Heart right ventricle (tissue), 16 donors: ENCODE data around the gene TAF1D. TPM values are rescaled to one million over a fixed set of nuclear protein-coding genes. Genes with fewer than 3 reads are reported as not detected.
A peak's percentile ranks its signal among the peaks of the same experiment; 100 is the strongest.

Experiments
- ATAC-seq, 8 donors: fragments of 200-7000 bp; cut with Tn5 transposase; one replicate each; pipeline ENCODE4 v1.9.1; 2020; ENCODE audit warnings: mild to moderate bottlenecking in 8 of 8, moderate library complexity in 8 of 8, moderate number of reproducible peaks in 1 of 8
- DNase-seq, 2 donors: peaks; one replicate each; pipeline ENCODE4 v3.0.0-alpha.2; 2020
- H3K27ac ChIP-seq, 10 donors: fragments of 200-600 bp; sonication (generic) in 2 of 10; one replicate each; pipeline versions ENCODE4 v1.5.0 to v1.8.0; 2020 to 2022; ENCODE audit warnings: mild to moderate bottlenecking in 3 of 10
- H3K27me3 ChIP-seq, 7 donors: fragments of 200-600 bp; one replicate each; pipeline ENCODE4 v1.8.0; 2021 to 2022; ENCODE audit warnings: mild to moderate bottlenecking in 2 of 7
- H3K36me3 ChIP-seq, 9 donors: fragments of 200-600 bp; sonication (generic) in 1 of 9; one replicate each; pipeline versions ENCODE4 v1.5.0 to v1.8.0; 2020 to 2022; ENCODE audit warnings: mild to moderate bottlenecking in 2 of 9
- H3K4me1 ChIP-seq, 9 donors: fragments of 200-600 bp; sonication (generic) in 1 of 9; one replicate each; pipeline versions ENCODE4 v1.5.0 to v1.8.0; 2020 to 2022; ENCODE audit warnings: mild to moderate bottlenecking in 4 of 9
- H3K4me3 ChIP-seq, 10 donors: fragments of 200-600 bp; sonication (generic) in 2 of 10; one replicate each; pipeline versions ENCODE4 v1.5.0 to v1.8.0; 2020 to 2022; ENCODE audit warnings: mild to moderate bottlenecking in 7 of 10, moderate library complexity in 2 of 10
- H3K9me3 ChIP-seq, 11 donors: fragments of 200-600 bp in 10 of 11; sonication (generic) in 2 of 11; one replicate each; pipeline versions ENCODE4 v1.5.0 to v1.8.0; 2013 to 2022; ENCODE audit warnings: mild to moderate bottlenecking in 2 of 11, control low read depth in 1 of 11, moderate library complexity in 1 of 11
- WGBS, 2 donors: extraction: QIAGEN DNeasy Blood & Tissue Kit; methylation state at CpG; one replicate each; pipeline ENCODE4 v1.1.7; 2013; ENCODE audit warnings: inconsistent platforms in 1 of 2; 5-methylcytosine and 5-hydroxymethylcytosine counted together
- intact Hi-C, 10 donors: fragments of 100-400 bp; cut with DNase I; formaldehyde crosslinking; loops; one replicate each; pipeline versions ENCODE4 v1.11.1 to v1.14.2; 2022
- microRNA-seq, 2 donors: library from miRNA; unstranded; fragments of <30 nt; microRNA quantifications; one replicate each; pipeline ENCODE4 v1.2.0, GENCODE V29; 2021
- polyA plus RNA-seq, 2 donors: library from polyadenylated mRNA; stranded (reverse); fragments of 200-250 nt; gene quantifications; one replicate each; pipeline ENCODE4 v1.2.3, GENCODE V29; 2013
- total RNA-seq, 10 donors: library from RNA; stranded (reverse); fragmentation: NEBNext Ultra II Directional in 3 of 10; extraction: Animal tissue kit (Norgen Biotek cat#: 25700) in 3 of 10; gene quantifications; one replicate each; pipeline versions ENCODE4 v1.2.1 to v1.2.4, GENCODE V29; 2021 to 2023
- TF ChIP-seq, protein P1 (sequence below), 9 donors: fragments of 200-600 bp; sonication (generic) in 2 of 9; IDR thresholded peaks; one replicate each; pipeline versions ENCODE4 v1.5.0 to v1.8.0; 2021 to 2022; ENCODE audit warnings: antibody characterized with exemption in 9 of 9, mild to moderate bottlenecking in 5 of 9, moderate library complexity in 1 of 9
- donor health status: Arrhythmogenic right ventricular cardiomyopathy.
- donor health status: ischemic (EF 13 %, LVEDD 7.1; RV severe dilation, severe dysfunction).
- donor health status: healthy with polysubstance abuse.
- donor health status: DM: no; HTN: yes; CAD: no.
- donor health status: DM: no; HTN: no; CAD: no.
- donor health status: ischemic (EF 25% LVEDD 6.9; RV normal size, moderate dysfunction).
- donor health status: ischemic (EF 25% LVEDD 5.7; RV mildly dilated, moderate dysfunction).
- donor health status: healthy.
- donor health status: DM: yes; HTN: yes; CAD: no.
- donor health status: Ischemic cardiomyopathy.
- donor health status: ischemic (EF 35%, LVEDD 5.7; RV mildly dilated, moderate dysfunction).
- donor health status: nonischemic (EF 11% LVEDD 7.7; RV severe dilation, severe dysfunction).
- donor health status: DM: yes; HTN: yes; CAD: no.
- donor health status: PGD.
- donor health status: ischemic (EF 29% LVEDD 5.4; RV normal size, mild dysfunction).
- donor health status: nonischemic (EF 23%, LVEDD 6.1; RV moderate dilation, normal function).

TAF1D gene
- total and polyA plus RNA-seq, 12 donors = 24.0 to 114 (median 33.5) TPM

DNA sequence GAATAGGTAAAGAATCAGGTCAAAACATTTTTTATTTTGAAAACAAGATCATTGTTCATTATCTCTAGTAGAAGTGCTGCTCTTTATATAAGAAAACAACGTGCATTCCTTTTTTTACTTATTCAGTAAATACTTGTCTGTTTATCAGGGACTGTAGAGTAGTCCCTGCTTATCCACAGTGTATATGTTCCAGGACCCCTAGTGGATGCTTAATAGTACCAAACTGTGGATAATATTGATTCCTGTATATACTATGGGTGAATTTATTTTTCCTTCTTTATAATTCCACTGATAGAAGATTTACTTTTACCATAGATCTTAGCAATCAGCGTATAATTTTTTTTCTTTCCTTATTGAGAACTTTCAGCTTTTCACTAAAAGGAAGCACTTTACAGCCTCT lies 47.2 kb downstream of the TAF1D start:
- Histone ChIP-seq H3K27me3 (no peaks in the 10 kb centered on the region), H3K9me3 (no peaks in the 10 kb centered on the region), H3K36me3 (peaks cover 0 to 98% (median 49%) of the 10 kb centered on the region in 9 donors), H3K4me3 (no peak overlapping the region), H3K27ac (no peak overlapping the region), H3K4me1 (no peaks in the 10 kb centered on the region)
- no peak for DNase-seq
- no peak for ATAC-seq
- WGBS, 2 donors = 96 to 97% methylated on average over 2 of the region's 2 CpGs
- intact Hi-C loops = no loop called here
- TF ChIP-seq, protein P1, sequence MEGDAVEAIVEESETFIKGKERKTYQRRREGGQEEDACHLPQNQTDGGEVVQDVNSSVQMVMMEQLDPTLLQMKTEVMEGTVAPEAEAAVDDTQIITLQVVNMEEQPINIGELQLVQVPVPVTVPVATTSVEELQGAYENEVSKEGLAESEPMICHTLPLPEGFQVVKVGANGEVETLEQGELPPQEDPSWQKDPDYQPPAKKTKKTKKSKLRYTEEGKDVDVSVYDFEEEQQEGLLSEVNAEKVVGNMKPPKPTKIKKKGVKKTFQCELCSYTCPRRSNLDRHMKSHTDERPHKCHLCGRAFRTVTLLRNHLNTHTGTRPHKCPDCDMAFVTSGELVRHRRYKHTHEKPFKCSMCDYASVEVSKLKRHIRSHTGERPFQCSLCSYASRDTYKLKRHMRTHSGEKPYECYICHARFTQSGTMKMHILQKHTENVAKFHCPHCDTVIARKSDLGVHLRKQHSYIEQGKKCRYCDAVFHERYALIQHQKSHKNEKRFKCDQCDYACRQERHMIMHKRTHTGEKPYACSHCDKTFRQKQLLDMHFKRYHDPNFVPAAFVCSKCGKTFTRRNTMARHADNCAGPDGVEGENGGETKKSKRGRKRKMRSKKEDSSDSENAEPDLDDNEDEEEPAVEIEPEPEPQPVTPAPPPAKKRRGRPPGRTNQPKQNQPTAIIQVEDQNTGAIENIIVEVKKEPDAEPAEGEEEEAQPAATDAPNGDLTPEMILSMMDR (IDR thresholded peaks at IDR 0.05) = no peak

GRCh38 chr11:93689240-93689639 lies 52.1 kb downstream of the TAF1D start:
- intact Hi-C loops = no loop called here
- peak overlapping the region in 1 of 10 donors; percentile 61 for H3K27ac ChIP-seq
- H3K4me3 ChIP-seq = no peak overlapping the region
- H3K4me1 ChIP-seq = no peaks in the 10 kb centered on the region
- 72 to 77% methylated on average over 2 of the region's 2 CpGs for WGBS, 2 donors
- no peaks in the 10 kb centered on the region for H3K9me3 ChIP-seq
- peaks cover 0 to 98% (median 44%) of the 10 kb centered on the region in 9 donors for H3K36me3 ChIP-seq
- no peak for DNase-seq
- TF ChIP-seq, protein P1 (IDR thresholded peaks at IDR 0.05) = no peak
- no peak for ATAC-seq
- H3K27me3 ChIP-seq = no peaks in the 10 kb centered on the region

DNA sequence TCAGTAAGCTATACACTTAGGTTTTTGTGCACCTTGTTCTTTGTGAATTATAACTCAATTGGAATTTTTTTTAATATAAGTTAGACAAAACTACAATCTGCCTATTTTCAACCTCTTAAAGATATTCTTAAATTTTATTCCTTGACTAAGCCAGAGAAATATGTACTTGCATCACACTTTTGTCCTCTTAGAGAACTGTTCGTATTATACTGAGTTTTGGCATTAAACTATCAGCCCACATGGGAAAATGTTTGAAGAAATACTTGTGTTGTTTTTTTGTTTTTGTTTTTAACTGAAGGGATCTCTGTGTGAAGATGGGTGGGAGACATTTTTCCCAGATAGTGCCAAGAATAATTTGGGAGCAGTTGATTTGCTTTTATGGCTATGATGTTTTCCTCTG lies 54.5 kb downstream of the TAF1D start:
- DNase-seq (no peak), ATAC-seq (peak in 2 of 8 donors; percentile 62 to 80)
- TF ChIP-seq, protein P1 (IDR thresholded peaks at IDR 0.05) = no peak
- no peaks in the 10 kb centered on the region for H3K4me1 ChIP-seq
- H3K27me3 ChIP-seq = no peaks in the 10 kb centered on the region
- H3K36me3 ChIP-seq = peaks cover 0 to 100% (median 47%) of the 10 kb centered on the region in 9 donors
- intact Hi-C loops = no loop called here
- no peak overlapping the region for H3K4me3 ChIP-seq
- no peaks in the 10 kb centered on the region for H3K9me3 ChIP-seq
- peak overlapping the region in 1 of 10 donors; percentile 52 for H3K27ac ChIP-seq
- 61 to 70% methylated on average over 1 of the region's 1 CpG for WGBS, 2 donors

DNA sequence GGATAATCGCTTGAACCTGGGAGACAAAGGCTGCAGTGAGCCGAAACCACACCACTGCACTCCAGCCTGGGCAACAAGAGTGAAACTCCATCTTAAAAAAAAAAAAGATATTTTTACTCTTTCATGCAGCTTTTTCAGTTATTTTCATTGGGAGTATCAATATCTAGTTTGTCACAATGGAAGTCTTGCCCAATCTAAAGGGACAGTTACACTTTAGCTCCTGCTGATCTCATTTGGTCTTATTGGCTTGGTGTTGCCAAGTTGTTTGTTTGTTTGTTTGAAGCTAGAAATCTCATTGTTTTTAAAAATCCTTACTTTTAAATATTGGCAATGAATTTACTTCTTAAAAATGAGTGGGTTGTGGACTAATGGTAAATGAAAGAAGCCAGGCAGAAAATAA lies 55.1 kb downstream of the TAF1D start:
- DNase-seq (no peak), ATAC-seq (no peak)
- Histone ChIP-seq H3K27ac (peak overlapping the region in 1 of 10 donors; percentile 52), H3K27me3 (no peaks in the 10 kb centered on the region), H3K4me1 (no peaks in the 10 kb centered on the region), H3K4me3 (no peak overlapping the region), H3K9me3 (no peaks in the 10 kb centered on the region), H3K36me3 (peaks cover 0 to 99% (median 44%) of the 10 kb centered on the region in 9 donors)
- intact Hi-C loops = no loop called here
- TF ChIP-seq, protein P1 (IDR thresholded peaks at IDR 0.05) = no peak
- WGBS, 2 donors = 95 to 100% methylated on average over 2 of the region's 2 CpGs

Small RNA genes within 50 kb of the gene (microRNA-seq; reads per million reads assigned to microRNA genes)
- 1.5 to 1.8 reads per million in 2 donors for gene MIR1304

Other genes starting within 250 kb of the TAF1D start
- gene SMCO4, start 198.1 kb downstream of the TAF1D start, total RNA-seq = 10 to 100 TPM; 30.1 to 59.0 (median 44.8) TPM
- 10 to 100 TPM; 23.1 to 85.5 TPM for gene SMCO4, start 198.1 kb downstream of the TAF1D start, polyA plus RNA-seq
- 10 to 100 TPM in 1 of 10 donors, 1 to 10 TPM in 9; 3.9 to 11.5 (median 6.9) TPM for gene CEP295, start 79.8 kb downstream of the TAF1D start, total RNA-seq
- 1 to 10 TPM; 2.9 to 9.9 TPM for gene CEP295, start 79.8 kb downstream of the TAF1D start, polyA plus RNA-seq
- 10 to 100 TPM; 24.3 to 39.5 (median 27.6) TPM for gene C11orf54, start 177 bp upstream of the TAF1D start, total RNA-seq
- 10 to 100 TPM; 12.2 to 29.5 TPM for gene C11orf54, start 177 bp upstream of the TAF1D start, polyA plus RNA-seq
- 10 to 100 TPM; 17.2 to 25.7 (median 22.1) TPM for gene MED17, start 42.8 kb upstream of the TAF1D start, total RNA-seq
- 10 to 100 TPM; 11.0 to 12.5 TPM for gene MED17, start 42.8 kb upstream of the TAF1D start, polyA plus RNA-seq
- gene VSTM5, start 109.1 kb upstream of the TAF1D start, total RNA-seq = under 1 TPM in 6 of 10 donors, not detected in 4; 0.06 to 0.37 (median 0.21) TPM
- under 1 TPM in 1 of 2 donors, not detected in 1; 0.07 TPM for gene VSTM5, start 109.1 kb upstream of the TAF1D start, polyA plus RNA-seq